HG03045 (cell line): ENCODE results near the gene STIMATE.

Experiments
- ATAC-seq: cut with Tn5 transposase; IDR thresholded peaks from one replicate; pipeline ENCODE4 v1.9.1; 2021; ENCODE audit warnings: mild to moderate bottlenecking, moderate library complexity; ENCODE audit not compliant: unreplicated experiment

The STIMATE gene

DNA sequence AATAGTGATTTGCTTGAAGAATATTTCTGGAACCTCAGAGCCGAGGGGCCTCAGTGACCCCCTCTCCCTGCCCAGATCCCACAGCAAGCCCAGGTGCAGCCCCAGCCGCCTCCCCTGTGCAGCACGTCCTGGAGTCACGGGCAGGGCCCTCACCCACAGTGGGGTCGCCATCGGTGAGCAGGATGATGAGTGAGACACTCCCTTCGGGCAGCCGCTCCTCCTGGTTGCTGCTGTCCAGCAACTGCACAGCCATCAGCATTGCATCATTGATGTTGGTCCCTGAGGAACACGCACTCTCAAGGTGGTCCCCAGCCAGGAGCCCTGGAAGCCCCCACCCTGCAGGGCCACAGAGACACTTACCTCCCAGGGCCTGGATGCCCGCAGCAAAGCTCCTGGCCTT, 73.3 kb downstream of the STIMATE start:
- ATAC-seq = no peak

GRCh38 chr3:52822363-52822762, 75.0 kb downstream of the STIMATE start:
- ATAC-seq = no peak

DNA sequence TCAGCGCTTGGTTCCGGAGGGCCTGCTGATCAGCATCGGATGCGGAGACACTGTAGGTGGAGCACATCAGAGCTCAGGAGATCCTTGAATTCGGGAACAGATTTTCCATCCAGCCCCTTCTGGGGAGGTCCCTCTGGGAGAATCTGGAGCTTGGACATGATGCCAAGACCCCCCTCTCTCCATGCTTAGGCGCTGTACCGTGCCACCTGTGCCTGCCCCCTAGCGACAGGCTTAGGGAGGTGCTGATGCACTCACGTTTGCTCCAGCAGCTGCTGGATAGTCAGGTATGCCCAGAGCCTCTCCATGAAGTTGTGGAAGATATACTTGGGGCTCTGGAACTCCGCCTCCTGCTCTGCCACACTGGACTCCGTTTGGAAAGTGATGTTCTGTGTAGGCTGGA, 76.6 kb downstream of the STIMATE start:
- ATAC-seq = no peak

- ATAC-seq = no peak
These were observed 77.4 kb downstream of the STIMATE start for GRCh38 chr3:52819936-52820335.

GRCh38 chr3:52817860-52818259, 79.5 kb downstream of the STIMATE start:
- no peak for ATAC-seq

- ATAC-seq = no peak
These were observed 80.1 kb downstream of the STIMATE start for GRCh38 chr3:52817221-52817620.

DNA sequence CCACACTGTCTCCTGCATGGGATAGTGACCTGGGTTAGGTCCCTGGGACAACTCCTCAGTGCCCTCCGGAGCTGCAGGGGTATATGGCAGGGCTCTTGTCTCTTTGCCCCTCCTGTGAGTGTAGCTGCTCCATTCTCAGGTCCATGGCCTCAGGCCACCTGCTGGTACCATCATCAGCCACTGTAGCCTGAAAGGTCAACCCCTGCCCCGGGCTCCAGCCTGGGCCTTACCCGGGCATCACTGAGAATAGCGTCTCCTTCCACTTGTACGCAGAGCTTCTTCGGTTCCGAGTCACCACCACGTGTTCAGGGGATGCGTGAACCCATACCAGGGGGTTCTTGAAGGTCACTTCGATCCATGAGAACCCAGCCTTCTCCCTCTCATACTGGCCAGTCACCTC, 80.7 kb downstream of the STIMATE start:
- ATAC-seq = no peak

GRCh38 chr3:52816199-52816598, 81.1 kb downstream of the STIMATE start:
- no peak for ATAC-seq

DNA sequence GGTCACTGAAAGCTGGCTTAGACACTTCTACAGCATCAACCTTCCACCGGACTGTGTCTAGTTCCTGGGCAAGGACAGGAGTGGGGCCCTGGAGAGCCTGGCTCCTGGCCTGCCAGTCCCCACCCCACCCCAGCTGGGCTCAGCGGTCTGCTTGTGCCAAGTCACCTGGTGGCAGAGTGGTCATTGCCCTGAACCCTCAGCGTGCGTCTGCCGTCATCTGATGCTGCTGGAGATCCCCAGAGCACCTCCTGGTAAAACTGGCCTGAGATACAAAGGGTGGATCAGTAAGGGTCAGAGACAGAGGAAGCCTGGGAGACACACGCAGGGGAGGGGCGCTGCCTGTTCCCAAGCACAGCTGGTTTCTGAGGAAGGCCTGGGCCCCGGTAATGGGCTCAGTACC, 83.5 kb downstream of the STIMATE start:
- no peak for ATAC-seq

DNA sequence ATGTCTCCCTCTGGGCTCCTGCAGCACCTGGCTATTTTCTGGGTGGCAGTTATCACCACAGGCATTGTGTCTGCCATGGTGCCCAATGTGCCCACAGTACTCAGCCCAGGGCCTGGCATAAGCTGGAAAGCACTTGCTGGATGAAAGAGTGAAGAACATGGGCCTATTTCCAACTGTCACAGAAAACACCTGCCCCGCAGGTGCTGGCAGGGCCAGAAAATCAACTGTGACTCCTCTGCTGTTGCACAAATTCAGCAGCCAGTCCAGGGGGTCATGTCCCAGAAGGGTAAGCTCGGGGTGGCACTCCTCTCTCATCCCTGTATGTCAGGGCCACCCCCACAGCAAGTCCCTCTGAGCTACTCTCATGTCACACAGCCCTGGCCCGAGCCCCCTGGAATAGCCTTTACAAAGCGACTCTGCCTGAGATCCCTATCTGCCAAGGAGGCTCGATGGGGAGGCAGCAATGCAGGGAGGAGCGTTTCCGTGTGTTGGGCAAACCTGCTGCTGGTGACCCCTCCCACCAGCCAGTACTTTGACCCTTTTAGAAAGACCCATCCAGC, 85.8 kb downstream of the STIMATE start:
- ATAC-seq = no peak

DNA sequence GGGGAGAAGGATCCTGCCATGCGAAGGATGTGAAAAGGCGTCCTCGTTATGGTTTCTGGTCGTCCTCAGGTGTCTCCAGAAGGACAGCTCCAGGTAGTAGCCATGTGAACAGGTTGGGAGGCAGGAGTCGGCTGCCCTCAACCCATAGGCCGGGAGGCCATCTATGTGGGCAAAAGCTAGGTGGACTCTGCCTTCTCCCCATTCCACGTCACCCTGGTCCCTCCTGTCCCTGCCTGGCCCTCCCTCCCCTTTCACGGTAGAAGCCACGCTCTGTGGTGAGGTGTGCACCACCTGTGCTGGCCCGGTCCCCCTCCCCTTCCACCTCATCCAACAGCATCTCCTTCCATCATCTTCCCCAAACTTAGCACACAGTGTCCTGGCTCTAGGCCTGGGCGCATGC, 86.4 kb downstream of the STIMATE start:
- ATAC-seq = no peak

DNA sequence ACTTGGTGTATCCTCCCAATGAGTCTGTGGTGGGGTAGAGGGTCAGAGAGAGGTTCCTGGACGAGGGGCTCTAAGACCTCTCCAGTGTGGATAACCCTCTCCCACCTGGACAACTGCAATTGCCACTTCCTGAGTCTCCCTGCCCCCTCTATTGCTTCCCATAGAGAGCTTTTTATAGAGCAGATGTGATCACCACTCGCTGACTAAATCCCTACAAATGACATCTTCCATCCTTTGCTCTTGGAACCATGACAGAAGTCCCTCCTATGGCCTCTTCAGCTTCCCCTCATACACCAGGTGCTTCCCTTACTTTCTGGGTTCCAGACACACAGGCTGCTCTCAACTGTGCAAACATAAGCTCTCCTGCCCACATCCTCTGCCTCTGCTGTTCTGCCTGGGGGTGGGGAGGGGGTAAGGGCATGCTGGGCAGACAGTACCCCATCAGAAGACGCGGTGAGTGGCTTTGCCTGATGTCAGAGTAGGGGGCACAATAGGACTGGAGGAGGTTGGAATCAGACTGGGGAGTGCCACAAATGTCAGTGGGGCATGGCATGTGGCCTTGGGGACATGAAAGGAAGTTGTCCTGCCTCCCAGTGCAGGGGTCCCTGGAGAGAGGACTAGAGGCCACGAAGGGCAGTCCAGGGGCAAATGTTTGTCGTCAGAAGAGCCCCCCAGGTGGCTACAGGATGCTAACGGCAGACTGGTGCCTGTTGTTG, 87.5 kb downstream of the STIMATE start:
- no peak for ATAC-seq

GRCh38 chr3:52809149-52809548, 88.2 kb downstream of the STIMATE start:
- no peak for ATAC-seq

DNA sequence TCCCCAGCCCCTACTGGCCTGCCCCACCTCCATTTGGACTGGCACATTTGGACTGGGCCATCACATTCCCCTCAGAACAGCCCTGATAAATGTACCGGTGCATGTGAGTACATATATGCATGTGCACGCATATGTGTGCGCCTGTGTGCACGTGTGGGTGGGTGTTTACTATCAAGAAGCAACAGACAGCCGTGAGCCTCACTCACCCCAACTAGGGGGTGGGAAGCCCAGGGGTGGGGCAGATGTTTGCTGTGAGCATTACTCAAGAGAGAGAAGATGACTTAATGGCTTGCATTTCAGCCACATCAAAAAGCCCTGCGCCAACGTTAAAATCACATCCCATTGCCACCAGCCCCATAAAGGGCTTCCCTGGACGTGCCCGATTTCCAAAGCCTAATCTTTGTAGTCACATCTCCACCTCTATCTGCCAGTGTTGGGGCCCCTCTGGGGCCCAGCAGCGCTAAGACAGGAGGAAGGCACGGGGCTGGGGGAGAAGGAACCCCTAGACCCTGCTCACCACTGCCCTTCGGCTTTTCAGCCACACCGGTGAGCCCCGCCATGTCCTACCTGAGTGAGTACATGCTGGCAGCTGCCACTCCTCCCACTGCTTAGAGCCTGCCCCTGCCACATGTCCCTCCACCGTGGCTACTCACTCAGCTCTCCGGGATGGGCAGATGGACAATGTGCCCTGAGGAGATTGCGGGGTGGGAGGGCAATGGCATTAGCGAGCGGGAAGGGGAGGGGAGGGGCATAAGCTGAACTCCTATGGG, 91.9 kb downstream of the STIMATE start:
- no peak for ATAC-seq

- no peak for ATAC-seq
These were observed 95.5 kb downstream of the STIMATE start for GRCh38 chr3:52801839-52802238.

- no peak for ATAC-seq
These were observed 97.3 kb downstream of the STIMATE start for GRCh38 chr3:52800079-52800478.

- no peak for ATAC-seq
These were observed 98.3 kb downstream of the STIMATE start for GRCh38 chr3:52798978-52799476.

DNA sequence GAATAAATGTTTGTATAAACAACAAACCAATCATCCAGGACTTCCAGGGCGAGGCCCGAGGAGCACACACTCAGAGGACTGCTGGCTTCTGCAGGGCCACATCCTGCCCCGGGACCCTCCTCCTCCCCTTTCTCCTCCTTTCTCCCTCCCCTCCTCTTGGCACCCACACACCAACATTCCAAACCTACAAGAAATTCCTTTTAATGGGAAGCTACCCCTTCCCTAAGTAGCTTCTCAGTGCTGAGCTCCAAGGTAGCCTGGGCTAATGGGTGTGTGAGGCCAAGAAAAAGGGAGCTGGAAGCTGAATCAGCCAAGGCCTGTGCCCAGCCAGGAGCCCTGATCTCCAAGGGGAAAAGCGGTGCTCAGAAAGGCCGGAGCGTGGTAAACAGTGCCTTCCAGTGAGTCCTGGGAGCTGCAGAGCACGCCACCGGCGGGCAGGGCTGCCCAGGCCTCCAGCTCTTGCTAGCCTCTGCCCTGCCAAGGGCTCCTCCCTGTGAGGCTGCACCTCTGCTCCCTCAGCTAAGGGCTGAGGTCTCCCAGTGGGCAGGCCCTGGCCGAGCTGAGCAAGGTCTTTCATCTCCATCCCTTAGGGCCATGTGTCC, 98.9 kb downstream of the STIMATE start:
- ATAC-seq = no peak

- no peak for ATAC-seq
These were observed 100.9 kb downstream of the STIMATE start for GRCh38 chr3:52796411-52796810.

DNA sequence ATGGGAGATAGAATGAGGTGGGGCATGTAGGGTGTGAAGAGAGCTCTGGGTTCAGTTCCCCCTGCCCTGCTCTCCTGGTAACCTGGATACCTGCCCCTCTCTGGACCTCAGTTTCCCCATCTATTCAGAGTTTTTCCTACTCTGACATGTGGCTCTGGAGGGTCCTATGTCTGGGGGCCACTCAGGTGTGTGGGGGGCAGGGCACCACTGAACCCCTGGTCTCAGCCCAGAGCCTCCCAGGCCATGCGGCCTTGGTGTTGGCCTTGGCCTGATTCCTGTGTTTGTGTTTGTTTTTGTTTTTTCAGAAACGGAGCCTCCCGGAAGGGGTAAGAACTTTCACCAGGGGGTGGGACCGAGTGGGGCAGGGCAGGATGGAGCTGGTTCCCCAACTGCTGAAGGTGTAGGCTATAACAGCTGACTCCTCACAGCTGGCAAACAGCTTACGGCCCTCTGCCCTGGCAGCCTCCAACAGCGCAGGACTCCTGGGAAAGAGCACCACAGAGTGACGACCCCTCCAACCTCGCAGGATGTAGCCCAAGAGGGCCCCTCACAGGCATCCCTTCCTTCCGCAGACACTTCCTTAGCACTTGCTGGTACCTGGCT, 101.9 kb downstream of the STIMATE start:
- no peak for ATAC-seq

DNA sequence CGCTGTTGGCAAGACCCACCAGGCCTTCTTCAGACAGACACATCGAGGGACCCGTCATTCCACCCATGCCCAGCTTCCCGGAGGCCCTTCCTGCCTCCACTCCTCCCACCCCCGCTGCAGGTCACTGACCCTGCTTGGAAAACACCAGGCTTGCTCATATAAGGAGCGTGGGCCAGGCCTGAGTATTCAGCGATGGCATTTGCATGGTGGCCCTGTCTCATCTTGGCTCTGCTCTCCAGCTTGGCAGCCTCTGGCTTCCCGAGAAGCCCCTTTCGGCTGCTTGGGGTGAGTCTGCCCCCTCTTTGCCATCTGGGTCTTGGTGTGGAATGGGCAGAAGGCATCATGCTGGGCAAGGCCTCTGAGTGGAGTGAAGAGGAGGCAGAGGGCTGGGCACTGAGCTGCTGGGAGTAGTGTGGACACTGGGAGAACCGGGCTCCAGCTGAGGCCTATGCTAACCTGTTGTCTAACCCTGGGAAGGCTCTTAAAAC, 102.7 kb downstream of the STIMATE start, which contains the start of gene ITIH3:
Gene ITIH3, plus strand, starts transcription at position 185 of the 488 bp plus-strand sequence. Its CDS starts 8 bp downstream, at position 193.
- ATAC-seq = no peak
